Measurements from ENCODE around the gene SLC9A9.
"Not testable (repeated sequence)": the region's sequence is repeated elsewhere in the genome, so short reads cannot be mapped to it uniquely, and the experiment has no call there.

Gene SLC9A9

GRCh38 chr3:143847787-143848631 is at the start of gene SLC9A9:
Gene SLC9A9 (minus strand): TSS chr3:143848468. CDS start chr3:143848322, 146 bp downstream.
- DNase-seq (ENCODE audit: low spot score) = peak; percentile 51

DNA sequence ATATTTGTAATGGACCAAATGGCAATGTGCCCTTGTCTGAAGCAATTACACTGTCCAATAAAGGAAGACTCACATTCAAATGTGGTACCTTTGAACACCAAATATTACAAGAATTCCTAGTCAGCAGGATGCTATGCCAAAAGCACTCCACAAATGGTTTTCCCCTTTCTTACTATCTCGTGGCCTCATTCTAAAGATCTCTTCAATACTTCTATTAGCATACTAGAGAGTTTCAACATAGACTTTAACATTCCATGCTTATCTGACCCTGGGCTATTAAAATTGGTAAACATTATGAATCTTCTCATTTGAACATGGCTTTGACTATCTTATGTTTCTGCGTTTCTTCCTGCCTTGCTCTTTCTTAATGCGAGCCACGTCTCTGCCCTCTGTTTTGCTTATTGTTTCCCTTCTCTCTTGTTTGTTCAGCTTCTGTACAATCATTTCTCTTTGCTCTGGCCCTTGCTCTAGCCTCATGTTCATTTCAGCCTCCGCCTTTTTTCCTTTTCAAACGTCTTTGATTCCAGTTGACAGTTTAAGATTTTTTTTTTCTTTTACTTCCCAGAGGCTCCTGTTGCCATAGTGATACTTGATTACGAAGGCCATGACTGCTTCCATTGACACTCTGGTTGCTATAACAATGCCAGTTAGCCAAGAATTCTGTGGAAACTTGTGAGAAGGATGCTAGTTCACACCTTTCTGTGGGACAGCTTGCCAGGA is 49.5 kb upstream of the SLC9A9 start:
- DNase-seq (ENCODE audit: low spot score) = no peak

DNA sequence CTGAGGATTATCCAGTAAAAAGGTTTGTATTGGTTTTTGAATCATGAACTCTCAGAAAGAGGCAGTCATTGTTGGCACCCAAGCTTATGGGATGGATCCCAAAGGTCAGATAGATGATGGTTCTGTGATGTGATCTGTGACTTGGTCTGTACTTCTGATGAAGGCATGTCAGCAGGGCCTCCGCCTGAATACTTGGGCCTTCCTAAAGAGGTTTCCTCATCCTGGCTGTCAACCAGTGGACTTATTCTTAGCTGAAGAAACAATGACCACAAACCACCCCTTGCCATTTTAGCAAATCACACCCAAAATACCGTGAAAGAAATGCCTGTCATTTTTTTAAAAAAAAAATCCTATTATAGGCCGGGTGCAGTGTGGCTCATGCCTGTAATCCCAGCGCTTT is 48.2 kb upstream of the SLC9A9 start:
- no peak for DNase-seq (ENCODE audit: low spot score)

DNA sequence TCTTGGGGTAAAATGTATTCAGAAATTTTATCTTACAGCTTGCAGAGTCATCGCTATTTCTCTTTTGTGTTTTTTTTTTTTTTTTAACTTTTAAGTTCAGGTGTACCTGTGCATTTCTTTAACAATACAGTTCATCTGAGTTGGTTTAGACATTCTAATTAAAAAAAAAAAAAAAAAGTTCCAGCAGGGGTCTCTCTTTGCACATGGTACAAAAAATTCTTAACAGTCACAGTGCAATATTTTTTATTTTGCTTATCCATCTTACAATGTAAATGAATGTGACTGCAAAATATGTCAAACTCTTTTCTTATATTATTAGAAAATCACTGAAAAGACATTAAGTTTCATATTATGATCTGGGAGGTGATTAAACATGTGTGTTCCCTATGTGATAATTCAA is 47.5 kb upstream of the SLC9A9 start:
- DNase-seq (ENCODE audit: low spot score) = no peak

GRCh38 chr3:143888846-143889245 is 40.6 kb upstream of the SLC9A9 start:
- no peak for DNase-seq (ENCODE audit: low spot score)

GRCh38 chr3:143888166-143888565 is 39.9 kb upstream of the SLC9A9 start:
- DNase-seq (ENCODE audit: low spot score) = no peak

GRCh38 chr3:143885780-143886427 is 37.6 kb upstream of the SLC9A9 start:
- peak; percentile 26 for DNase-seq (ENCODE audit: low spot score)

DNA sequence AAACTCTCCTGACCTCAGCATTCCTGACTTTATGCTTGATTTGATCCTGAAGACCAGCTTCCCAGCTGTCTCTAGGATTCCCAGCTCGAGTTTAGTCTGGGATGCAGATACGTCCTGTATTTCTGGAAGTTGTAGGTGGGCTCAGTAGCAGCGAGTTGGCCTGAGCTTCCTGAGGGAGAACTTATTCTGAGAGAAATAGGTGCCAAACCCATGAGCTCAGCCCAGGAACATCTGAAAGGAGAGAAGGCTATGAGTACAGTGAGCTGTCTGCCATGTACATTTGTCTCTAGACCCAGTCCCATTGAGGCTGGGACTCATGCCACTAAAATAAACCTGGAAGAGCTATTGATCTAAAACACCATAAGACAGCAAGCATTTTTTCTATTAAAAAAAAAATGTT is 36.6 kb upstream of the SLC9A9 start:
- no peak for DNase-seq (ENCODE audit: low spot score)

DNA sequence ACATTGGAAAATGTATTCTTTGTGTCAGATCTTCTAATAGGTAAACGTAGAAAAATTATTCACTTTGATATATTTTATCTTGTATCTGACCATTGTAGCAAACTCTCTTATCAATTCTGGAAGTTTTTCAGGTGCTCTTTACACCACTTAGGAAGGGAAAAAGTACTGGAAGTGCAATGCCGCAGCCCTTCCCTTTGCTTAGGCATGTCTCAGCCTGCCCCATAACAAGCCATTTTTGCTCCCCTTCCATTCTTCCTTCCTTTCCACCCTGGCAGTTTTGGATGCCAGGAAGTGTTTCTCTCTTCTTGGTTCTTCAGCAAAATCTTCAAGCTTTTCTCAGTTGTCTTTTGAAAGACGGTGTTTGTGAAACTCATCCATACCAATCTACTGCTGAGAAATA is 34.9 kb upstream of the SLC9A9 start:
- DNase-seq (ENCODE audit: low spot score) = no peak

- no peak for DNase-seq (ENCODE audit: low spot score)
Measured at GRCh38 chr3:143881095-143881494, 32.8 kb upstream of the SLC9A9 start.

- DNase-seq (ENCODE audit: low spot score) = no peak
Measured at GRCh38 chr3:143875546-143875945, 27.3 kb upstream of the SLC9A9 start.

GRCh38 chr3:143873553-143873952 is 25.3 kb upstream of the SLC9A9 start:
- not testable (repeated sequence) for DNase-seq (ENCODE audit: low spot score)

GRCh38 chr3:143865302-143865701 is 17.0 kb upstream of the SLC9A9 start:
- no peak for DNase-seq (ENCODE audit: low spot score)

- no peak for DNase-seq (ENCODE audit: low spot score)
Measured at GRCh38 chr3:143859465-143860203, 11.4 kb upstream of the SLC9A9 start.

GRCh38 chr3:143856252-143856970 is 8.1 kb upstream of the SLC9A9 start:
- DNase-seq (ENCODE audit: low spot score) = no peak

DNA sequence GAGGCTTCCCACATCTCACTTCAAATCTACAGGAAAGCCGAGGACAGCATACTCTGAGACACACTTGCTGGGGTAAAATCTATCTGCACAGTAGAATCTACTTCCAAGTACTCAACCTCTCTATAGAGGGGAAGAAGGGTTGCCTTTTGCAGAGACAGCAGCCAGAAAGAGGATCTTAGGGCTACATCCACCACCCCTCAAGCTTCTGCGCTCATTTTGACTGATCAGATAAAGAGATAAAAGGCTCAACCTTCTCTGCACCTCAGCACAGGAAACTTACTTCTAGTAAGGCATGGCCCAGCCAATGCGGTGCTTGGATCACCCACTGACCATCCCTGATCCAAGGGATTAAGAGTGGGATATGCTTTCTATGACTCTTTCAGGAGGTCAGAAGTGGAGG is 6.9 kb upstream of the SLC9A9 start:
- DNase-seq (ENCODE audit: low spot score) = peak; percentile 21

DNA sequence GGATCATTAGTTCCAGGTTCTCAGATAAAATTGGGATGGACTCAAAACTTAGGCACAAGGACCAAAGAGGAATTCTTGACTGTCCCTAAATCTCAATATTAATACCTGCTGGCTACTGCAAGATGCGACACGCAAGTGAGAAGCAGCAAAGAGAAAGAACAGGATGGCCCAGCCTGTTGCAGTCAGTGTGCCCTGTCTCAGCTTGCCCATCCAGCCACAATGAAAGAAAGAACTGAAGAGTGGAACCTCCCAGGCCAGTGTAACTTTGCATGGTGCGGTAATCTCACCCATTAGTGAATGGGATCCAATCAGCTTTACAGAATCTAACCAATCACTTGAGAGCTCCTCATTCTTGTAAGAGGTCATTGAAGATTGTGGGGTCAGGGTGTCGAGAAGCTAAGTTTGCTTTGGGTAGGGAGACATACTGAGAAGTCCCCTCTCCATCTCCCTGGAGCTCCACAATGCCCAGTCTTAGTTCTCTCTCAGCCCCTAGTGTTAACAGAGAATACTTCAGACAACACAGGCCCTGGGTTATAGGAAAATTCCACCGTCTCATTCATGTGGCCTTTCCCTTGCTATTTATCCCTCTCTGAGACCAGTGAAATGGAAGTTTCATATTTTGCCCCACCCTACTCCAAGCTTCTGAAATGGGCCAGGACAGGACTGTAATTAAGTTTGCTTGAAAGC is 3.2 kb upstream of the SLC9A9 start:
- no peak for DNase-seq (ENCODE audit: low spot score)

DNA sequence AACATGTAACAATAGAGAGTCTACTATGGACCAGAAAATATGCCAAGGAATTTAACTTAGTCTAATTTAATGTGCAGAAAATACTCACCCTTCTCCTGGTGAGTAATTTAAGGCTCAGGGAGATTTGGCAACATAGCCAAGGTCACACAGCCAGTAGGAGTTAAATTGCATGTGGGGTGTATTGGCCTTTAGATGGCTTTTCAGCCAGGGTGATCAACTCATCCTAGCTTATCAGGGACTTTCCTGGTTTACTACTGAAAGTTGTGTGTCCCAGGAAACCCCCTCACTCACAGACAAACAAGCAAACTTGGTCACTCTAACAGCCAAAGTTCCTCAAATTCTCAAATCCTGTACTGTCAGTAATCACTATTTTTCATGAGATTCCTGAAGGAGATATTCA is 2.6 kb upstream of the SLC9A9 start:
- no peak for DNase-seq (ENCODE audit: low spot score)

DNA sequence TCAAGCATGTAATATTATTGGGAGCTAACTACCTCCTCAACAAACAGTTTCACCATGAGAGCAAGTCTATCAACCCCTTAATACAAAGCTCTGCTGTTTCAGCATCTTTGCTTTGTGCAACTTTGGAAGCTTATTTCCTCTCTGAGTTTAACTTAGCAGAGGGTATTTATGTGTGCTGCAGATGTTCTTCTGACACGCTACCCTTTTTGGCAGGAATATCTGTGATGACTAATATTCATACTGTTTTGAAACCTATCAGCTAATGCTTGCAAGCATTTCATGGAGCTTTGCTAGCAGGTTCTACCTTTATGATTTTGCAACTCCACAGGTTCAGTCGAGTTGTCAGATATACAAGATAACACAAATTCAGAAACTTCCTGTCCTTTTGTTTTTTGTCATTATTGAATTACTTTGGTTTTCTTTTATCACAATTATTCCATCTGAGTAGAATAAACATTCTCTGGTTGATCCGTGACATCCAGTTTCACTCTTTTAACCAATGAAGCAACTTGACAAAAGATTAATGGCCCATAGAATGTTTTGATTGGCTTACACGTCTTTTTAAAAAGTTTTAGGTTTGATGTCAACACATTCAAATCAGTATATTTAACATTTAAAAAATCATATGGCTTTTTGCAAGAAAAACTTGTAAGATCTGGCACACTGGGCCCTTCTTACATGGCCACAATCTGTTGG is 1.7 kb upstream of the SLC9A9 start:
- DNase-seq (ENCODE audit: low spot score) = peak; percentile 33

DNA sequence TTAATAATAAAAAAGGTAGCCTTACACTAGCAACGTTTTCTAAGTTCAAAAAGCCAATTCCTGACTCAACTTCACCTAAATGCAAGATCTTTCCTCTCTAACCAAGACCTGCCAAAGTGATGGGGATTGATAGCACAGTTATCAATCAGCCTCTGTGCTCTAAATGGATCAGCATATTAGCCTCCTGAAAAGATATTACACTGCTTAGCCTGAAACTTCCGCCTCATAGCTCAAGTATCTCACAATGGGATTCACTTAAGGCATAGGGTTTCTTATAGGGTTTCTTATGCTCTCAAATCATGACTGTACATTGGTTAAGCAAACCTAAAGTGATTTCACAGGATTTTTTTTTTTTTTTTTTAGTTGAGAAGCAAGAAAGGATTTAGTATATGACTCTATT is 436 bp upstream of the SLC9A9 start:
- DNase-seq (ENCODE audit: low spot score) = no peak
